Measurements from ENCODE around the gene RIC1. TPM values are rescaled to one million over a fixed set of nuclear protein-coding genes. Genes with fewer than 3 reads are reported as not detected.

Gene RIC1
- total and polyA plus RNA-seq, 2 donors from 2014 or later: 2.9 to 21.1 TPM

DNA sequence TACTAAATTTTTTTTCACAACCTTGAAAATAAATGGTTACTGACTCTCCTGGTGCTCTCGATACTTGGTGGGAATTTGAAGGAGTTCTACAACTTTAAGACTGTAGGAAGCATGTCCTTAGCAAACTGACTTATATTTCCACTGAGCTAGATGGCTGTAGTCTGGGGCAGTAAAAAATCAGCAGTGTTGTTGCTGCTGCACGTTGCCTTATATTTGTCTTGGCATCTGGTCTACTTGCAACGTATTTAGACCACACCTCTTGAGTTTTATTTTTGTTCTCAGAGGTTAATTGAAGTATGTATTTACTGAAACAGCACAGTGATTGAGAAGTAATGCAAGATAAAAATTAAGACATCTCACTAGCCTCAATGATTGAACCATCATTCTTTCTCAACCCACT lies 127.7 kb downstream of the RIC1 start:
- Histone ChIP-seq H3K9ac (ENCODE audit: low read length in 3 of 3) (no peak overlapping the region), H3K27ac (ENCODE audit: low read depth in 2 of 2, low read length in 2 of 2) (no peak overlapping the region), H3K4me3 (ENCODE audit: low read length in 3 of 3) (no peak overlapping the region), H3K4me1 (ENCODE audit: control insufficient read depth in 2 of 3, insufficient read depth in 2 of 3, low read depth in 1 of 3, low read length in 3 of 3) (no peaks in the 10 kb centered on the region), H3K9me3 (ENCODE audit: control insufficient read depth in 2 of 3, insufficient read depth in 1 of 3, low read length in 3 of 3) (no peaks in the 10 kb centered on the region), H3K36me3 (ENCODE audit: control insufficient read depth in 2 of 3, insufficient read depth in 3 of 3, low read length in 3 of 3) (peaks cover 3 to 14% (median 4%) of the 10 kb centered on the region in 3 donors), H3K27me3 (ENCODE audit: control insufficient read depth, insufficient read depth, low read length) (no peaks in the 10 kb centered on the region)
- TF ChIP-seq, protein P1, sequence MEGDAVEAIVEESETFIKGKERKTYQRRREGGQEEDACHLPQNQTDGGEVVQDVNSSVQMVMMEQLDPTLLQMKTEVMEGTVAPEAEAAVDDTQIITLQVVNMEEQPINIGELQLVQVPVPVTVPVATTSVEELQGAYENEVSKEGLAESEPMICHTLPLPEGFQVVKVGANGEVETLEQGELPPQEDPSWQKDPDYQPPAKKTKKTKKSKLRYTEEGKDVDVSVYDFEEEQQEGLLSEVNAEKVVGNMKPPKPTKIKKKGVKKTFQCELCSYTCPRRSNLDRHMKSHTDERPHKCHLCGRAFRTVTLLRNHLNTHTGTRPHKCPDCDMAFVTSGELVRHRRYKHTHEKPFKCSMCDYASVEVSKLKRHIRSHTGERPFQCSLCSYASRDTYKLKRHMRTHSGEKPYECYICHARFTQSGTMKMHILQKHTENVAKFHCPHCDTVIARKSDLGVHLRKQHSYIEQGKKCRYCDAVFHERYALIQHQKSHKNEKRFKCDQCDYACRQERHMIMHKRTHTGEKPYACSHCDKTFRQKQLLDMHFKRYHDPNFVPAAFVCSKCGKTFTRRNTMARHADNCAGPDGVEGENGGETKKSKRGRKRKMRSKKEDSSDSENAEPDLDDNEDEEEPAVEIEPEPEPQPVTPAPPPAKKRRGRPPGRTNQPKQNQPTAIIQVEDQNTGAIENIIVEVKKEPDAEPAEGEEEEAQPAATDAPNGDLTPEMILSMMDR (IDR thresholded peaks at IDR 0.05; ENCODE audit: borderline replicate concordance, extremely low read depth, insufficient read depth): no peak
- intact Hi-C loops (cut with DNase I): no loop called here
- FAIRE-seq: no peak
- DNase-seq: no peak

DNA sequence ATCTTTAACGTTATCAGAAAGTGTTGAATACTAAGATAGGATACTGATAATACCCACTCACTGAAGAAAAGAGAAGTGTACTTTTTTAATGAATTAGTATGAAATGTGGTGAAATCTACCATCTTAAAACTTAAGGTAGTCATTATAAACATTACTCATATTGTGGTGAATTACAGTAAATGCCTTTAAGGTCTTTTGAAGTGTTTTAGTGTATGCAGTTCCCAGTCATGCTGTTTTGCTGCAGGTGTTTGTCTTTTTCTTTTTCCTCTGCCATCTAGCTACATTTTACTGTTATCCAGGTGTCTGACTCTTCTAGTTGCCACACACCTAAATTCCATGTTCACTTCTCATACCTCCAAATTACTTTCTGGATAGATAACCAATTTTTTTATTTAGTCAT lies 131.4 kb downstream of the RIC1 start:
- Histone ChIP-seq H3K4me3 (ENCODE audit: low read length in 3 of 3) (no peak overlapping the region), H3K27ac (ENCODE audit: low read depth in 2 of 2, low read length in 2 of 2) (no peak overlapping the region), H3K4me1 (ENCODE audit: control insufficient read depth in 2 of 3, insufficient read depth in 2 of 3, low read depth in 1 of 3, low read length in 3 of 3) (no peaks in the 10 kb centered on the region), H3K36me3 (ENCODE audit: control insufficient read depth in 2 of 3, insufficient read depth in 3 of 3, low read length in 3 of 3) (peaks cover 3 to 39% (median 16%) of the 10 kb centered on the region in 3 donors), H3K27me3 (ENCODE audit: control insufficient read depth, insufficient read depth, low read length) (no peaks in the 10 kb centered on the region), H3K9ac (ENCODE audit: low read length in 3 of 3) (no peak overlapping the region), H3K9me3 (ENCODE audit: control insufficient read depth in 2 of 3, insufficient read depth in 1 of 3, low read length in 3 of 3) (no peaks in the 10 kb centered on the region)
- DNase-seq: no peak
- FAIRE-seq: no peak
- intact Hi-C loops (cut with DNase I): no loop called here
- TF ChIP-seq, protein P1 (IDR thresholded peaks at IDR 0.05; ENCODE audit: borderline replicate concordance, extremely low read depth, insufficient read depth): no peak

DNA sequence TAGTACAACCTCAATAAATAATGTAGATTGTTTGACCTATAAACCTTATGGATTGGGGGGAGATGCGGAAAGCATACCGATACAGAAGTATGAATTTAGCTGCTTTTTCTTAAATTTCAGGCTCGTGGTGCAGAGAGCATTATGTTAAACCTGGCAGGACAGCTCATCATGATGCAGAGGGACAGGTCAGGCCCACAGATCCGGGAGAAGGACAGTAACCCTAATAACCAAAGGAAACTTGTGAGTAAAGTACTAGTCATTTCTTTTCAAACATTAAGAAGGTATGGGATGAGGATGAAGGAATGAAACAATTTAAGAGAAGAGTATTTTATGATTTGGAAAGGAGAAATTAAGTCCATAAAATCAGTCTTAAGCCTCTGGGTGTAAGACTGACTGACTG lies 133.5 kb downstream of the RIC1 start:
- H3K36me3 ChIP-seq (ENCODE audit: control insufficient read depth in 2 of 3, insufficient read depth in 3 of 3, low read length in 3 of 3): peaks cover 2 to 42% (median 16%) of the 10 kb centered on the region in 3 donors
- DNase-seq (no peak), FAIRE-seq (no peak)
- TF ChIP-seq, protein P1 (IDR thresholded peaks at IDR 0.05; ENCODE audit: borderline replicate concordance, extremely low read depth, insufficient read depth): no peak
- H3K4me3 ChIP-seq (ENCODE audit: low read length in 3 of 3): no peak overlapping the region
- intact Hi-C loops (cut with DNase I): no loop called here
- no peaks in the 10 kb centered on the region for H3K4me1 ChIP-seq (ENCODE audit: control insufficient read depth in 2 of 3, insufficient read depth in 2 of 3, low read depth in 1 of 3, low read length in 3 of 3)
- H3K9me3 ChIP-seq (ENCODE audit: control insufficient read depth in 2 of 3, insufficient read depth in 1 of 3, low read length in 3 of 3): no peaks in the 10 kb centered on the region
- H3K27me3 ChIP-seq (ENCODE audit: control insufficient read depth, insufficient read depth, low read length): no peaks in the 10 kb centered on the region
- no peak overlapping the region for H3K27ac ChIP-seq (ENCODE audit: low read depth in 2 of 2, low read length in 2 of 2)
- H3K9ac ChIP-seq (ENCODE audit: low read length in 3 of 3): no peak overlapping the region
